Neuron (in vitro differentiated cells): ENCODE measurements around the gene NDUFA11.
"Not testable (repeated sequence)": the region's sequence is repeated elsewhere in the genome, so short reads cannot be mapped to it uniquely, and the experiment has no call there.

Experiments used
- H2AFZ ChIP-seq: one replicate; pipeline ENCODE4 v1.6.1; 2013; ENCODE audit warnings: low read depth, mild to moderate bottlenecking, inconsistent platforms, low read length, moderate library complexity
- H3K27me3 ChIP-seq: one replicate; pipeline ENCODE4 v1.6.1; 2013; ENCODE audit warnings: low read length; ENCODE audit not compliant: insufficient read depth
- H3K36me3 ChIP-seq: one replicate; pipeline ENCODE4 v1.6.1; 2013; ENCODE audit warnings: low read length; ENCODE audit not compliant: insufficient read depth
- H3K4me1 ChIP-seq: one replicate; pipeline ENCODE4 v1.6.1; 2013; ENCODE audit warnings: low read length; ENCODE audit not compliant: insufficient read depth
- H3K4me3 ChIP-seq: 2 replicates; pipeline ENCODE4 v1.5.1; 2013; ENCODE audit warnings: mild to moderate bottlenecking, low read length, moderate library complexity
- H3K9me3 ChIP-seq: one replicate; pipeline ENCODE4 v1.6.1; 2013; ENCODE audit warnings: low read length

Gene NDUFA11

GRCh38 chr19:5865772-5866171, 37.8 kb downstream of the NDUFA11 start:
- no peak overlapping the region for H3K4me3 ChIP-seq
- H2AFZ ChIP-seq, result no peak overlapping the region
- H3K4me1 ChIP-seq, result no peaks in the 10 kb centered on the region
- H3K36me3 ChIP-seq, result no peaks in the 10 kb centered on the region
- H3K9me3 ChIP-seq, result no peaks in the 10 kb centered on the region
- H3K27me3 ChIP-seq, result peaks cover 2% of the 10 kb centered on the region

- no peaks in the 10 kb centered on the region for H3K4me1 ChIP-seq
- H3K36me3 ChIP-seq, result no peaks in the 10 kb centered on the region
- no peaks in the 10 kb centered on the region for H3K9me3 ChIP-seq
- no peak overlapping the region for H3K4me3 ChIP-seq
- peaks cover 2% of the 10 kb centered on the region for H3K27me3 ChIP-seq
- no peak overlapping the region for H2AFZ ChIP-seq
These were observed 38.7 kb downstream of the NDUFA11 start for GRCh38 chr19:5864725-5865486.

GRCh38 chr19:5864013-5864720, 39.4 kb downstream of the NDUFA11 start:
- Histone ChIP-seq H3K4me3 (no peak overlapping the region), H2AFZ (no peak overlapping the region), H3K36me3 (no peaks in the 10 kb centered on the region), H3K9me3 (no peaks in the 10 kb centered on the region), H3K4me1 (no peaks in the 10 kb centered on the region), H3K27me3 (peaks cover 2% of the 10 kb centered on the region)

- no peak overlapping the region for H3K4me3 ChIP-seq
- no peak overlapping the region for H2AFZ ChIP-seq
- H3K36me3 ChIP-seq, result no peaks in the 10 kb centered on the region
- no peaks in the 10 kb centered on the region for H3K4me1 ChIP-seq
- H3K27me3 ChIP-seq, result peaks cover 2% of the 10 kb centered on the region
- H3K9me3 ChIP-seq, result no peaks in the 10 kb centered on the region
These were observed 40.4 kb downstream of the NDUFA11 start for GRCh38 chr19:5863030-5863665.

- no peak overlapping the region for H3K4me3 ChIP-seq
These were observed 46.1 kb downstream of the NDUFA11 start for GRCh38 chr19:5857203-5858081.

GRCh38 chr19:5855151-5855550, 48.4 kb downstream of the NDUFA11 start:
- not testable (repeated sequence) for H2AFZ ChIP-seq, H3K9me3 ChIP-seq, H3K4me3 ChIP-seq, H3K36me3 ChIP-seq, H3K27me3 ChIP-seq, H3K4me1 ChIP-seq

More at GRCh38 chr19:5857203-5858081, 46.1 kb downstream of the NDUFA11 start:
- peaks cover 4% of the 10 kb centered on the region for H3K27me3 ChIP-seq
- no peaks in the 10 kb centered on the region for H3K36me3 ChIP-seq
- H3K9me3 ChIP-seq, result no peaks in the 10 kb centered on the region
- no peak overlapping the region for H2AFZ ChIP-seq
- no peaks in the 10 kb centered on the region for H3K4me1 ChIP-seq

GRCh38 chr19:5854121-5854520, 49.5 kb downstream of the NDUFA11 start:
- H3K27me3 ChIP-seq, H2AFZ ChIP-seq: not testable (repeated sequence)

GRCh38 chr19:5851302-5851701, 52.3 kb downstream of the NDUFA11 start, which contains the start of gene FUT3:
Gene FUT3 (minus strand): TSS chr19:5851449.
- Histone ChIP-seq H3K36me3 (no peaks in the 10 kb centered on the region), H3K4me3 (no peak within 1 kb of the TSS)

More at GRCh38 chr19:5854121-5854520, 49.5 kb downstream of the NDUFA11 start:
- H3K36me3 ChIP-seq, H3K4me1 ChIP-seq, H3K4me3 ChIP-seq, H3K9me3 ChIP-seq: not testable (repeated sequence)

GRCh38 chr19:5850743-5851293, 52.8 kb downstream of the NDUFA11 start:
- no peaks in the 10 kb centered on the region for H3K4me1 ChIP-seq
- H3K4me3 ChIP-seq, result no peak overlapping the region
- H3K27me3 ChIP-seq, result no peaks in the 10 kb centered on the region
- no peaks in the 10 kb centered on the region for H3K36me3 ChIP-seq
- no peaks in the 10 kb centered on the region for H3K9me3 ChIP-seq
- H2AFZ ChIP-seq, result no peak overlapping the region

More at GRCh38 chr19:5851302-5851701, 52.3 kb downstream of the NDUFA11 start, which contains the start of gene FUT3:
- H3K9me3 ChIP-seq, result no peaks in the 10 kb centered on the region
- H2AFZ ChIP-seq, result no peak within 1 kb of the TSS
- H3K27me3 ChIP-seq, result peaks cover 4% of the 10 kb centered on the region
- H3K4me1 ChIP-seq, result no peaks in the 10 kb centered on the region

GRCh38 chr19:5850189-5850588, 53.4 kb downstream of the NDUFA11 start:
- no peak overlapping the region for H3K4me3 ChIP-seq
- no peaks in the 10 kb centered on the region for H3K36me3 ChIP-seq
- no peaks in the 10 kb centered on the region for H3K9me3 ChIP-seq
- no peaks in the 10 kb centered on the region for H3K4me1 ChIP-seq
- no peak overlapping the region for H2AFZ ChIP-seq
- no peaks in the 10 kb centered on the region for H3K27me3 ChIP-seq

GRCh38 chr19:5848621-5849020, 55.0 kb downstream of the NDUFA11 start:
- not testable (repeated sequence) for H2AFZ ChIP-seq, H3K36me3 ChIP-seq, H3K4me1 ChIP-seq, H3K9me3 ChIP-seq, H3K27me3 ChIP-seq, H3K4me3 ChIP-seq

- not testable (repeated sequence) for H3K9me3 ChIP-seq, H2AFZ ChIP-seq, H3K4me3 ChIP-seq
These were observed 55.7 kb downstream of the NDUFA11 start for GRCh38 chr19:5847846-5848245.

More at GRCh38 chr19:5847846-5848245, 55.7 kb downstream of the NDUFA11 start:
- not testable (repeated sequence) for H3K27me3 ChIP-seq, H3K36me3 ChIP-seq, H3K4me1 ChIP-seq
